H9 (cell line): ENCODE measurements around the gene SPATA46. TPM values are rescaled to one million over a fixed set of nuclear protein-coding genes. Genes with fewer than 3 reads are reported as not detected.

Experiments
- DNase-seq: peaks from one replicate; pipeline ENCODE4 v3.0.0-alpha.2; 2017
- H2AFZ ChIP-seq: one replicate; pipeline ENCODE4 v1.6.1; 2013; ENCODE audit warnings: mild to moderate bottlenecking, low read length, control low read depth, moderate library complexity
- H2AK5ac ChIP-seq: 2 replicates; pipeline ENCODE4 v1.6.1; 2013; ENCODE audit warnings: low read length, control low read depth, mixed read lengths; ENCODE audit not compliant: insufficient read length
- H2BK120ac ChIP-seq: one replicate; pipeline ENCODE4 v1.6.1; 2013; ENCODE audit warnings: low read depth, mild to moderate bottlenecking, low read length, control low read depth, inconsistent platforms; ENCODE audit not compliant: poor library complexity, severe bottlenecking
- H2BK12ac ChIP-seq: 2 replicates; pipeline ENCODE4 v1.6.1; 2013; ENCODE audit warnings: low read length, control low read depth, mixed read lengths, low read depth; ENCODE audit not compliant: insufficient read length
- H2BK15ac ChIP-seq: 2 replicates; pipeline ENCODE4 v1.6.1; 2013; ENCODE audit warnings: low read depth, low read length, control low read depth
- H2BK20ac ChIP-seq: one replicate; pipeline ENCODE4 v1.6.1; 2013; ENCODE audit warnings: low read depth, mild to moderate bottlenecking, low read length, control low read depth, inconsistent platforms; ENCODE audit not compliant: poor library complexity, severe bottlenecking
- H2BK5ac ChIP-seq: 2 replicates; pipeline ENCODE4 v1.6.1; 2013; ENCODE audit warnings: low read length, control low read depth, mixed read lengths; ENCODE audit not compliant: insufficient read length
- H3K14ac ChIP-seq: 2 replicates; pipeline ENCODE4 v1.6.1; 2013; ENCODE audit warnings: low read length, control low read depth; ENCODE audit not compliant: insufficient read depth
- H3K18ac ChIP-seq: 2 replicates; pipeline ENCODE4 v1.6.1; 2013; ENCODE audit warnings: low read depth, mild to moderate bottlenecking, mixed read lengths, low read length, control low read depth; ENCODE audit not compliant: insufficient read length
- H3K23ac ChIP-seq: 2 replicates; pipeline ENCODE4 v1.6.1; 2013; ENCODE audit warnings: low read length, control low read depth, mixed read lengths, low read depth; ENCODE audit not compliant: insufficient read length
- H3K23me2 ChIP-seq: 2 replicates; pipeline ENCODE4 v1.6.1; 2013; ENCODE audit warnings: low read depth, mild to moderate bottlenecking, mixed read lengths, low read length, control low read depth; ENCODE audit not compliant: insufficient read length, poor library complexity, severe bottlenecking
- H3K27ac ChIP-seq: 2 replicates; pipeline ENCODE4 v1.5.1; 2013; ENCODE audit warnings: low read length, control low read depth, mixed read lengths, low read depth; ENCODE audit not compliant: insufficient read length
- H3K27me3 ChIP-seq: 2 replicates; pipeline ENCODE4 v1.6.1; 2013; ENCODE audit warnings: low read length, control low read depth, inconsistent platforms; ENCODE audit not compliant: insufficient read depth
- H3K4ac ChIP-seq: 2 replicates; pipeline ENCODE4 v1.6.1; 2013; ENCODE audit warnings: low read depth, mild to moderate bottlenecking, control low read depth, inconsistent platforms, low read length, moderate library complexity
- H3K4me1 ChIP-seq: 2 replicates; pipeline ENCODE4 v1.6.1; 2013; ENCODE audit warnings: low read length, control low read depth, inconsistent platforms; ENCODE audit not compliant: insufficient read depth
- H3K4me2 ChIP-seq: 2 replicates; pipeline ENCODE4 v1.6.1; 2013; ENCODE audit warnings: low read length, control low read depth, mixed read lengths; ENCODE audit not compliant: insufficient read length, insufficient read depth
- H3K56ac ChIP-seq: 2 replicates; pipeline ENCODE4 v1.6.1; 2013; ENCODE audit warnings: low read depth, mild to moderate bottlenecking, mixed read lengths, low read length, control low read depth; ENCODE audit not compliant: insufficient read length
- H3K79me1 ChIP-seq: 2 replicates; pipeline ENCODE4 v1.6.1; 2013; ENCODE audit warnings: low read depth, mild to moderate bottlenecking, moderate library complexity, low read length, control low read depth, inconsistent platforms; ENCODE audit not compliant: insufficient read depth, poor library complexity, severe bottlenecking
- H3K79me2 ChIP-seq: 2 replicates; pipeline ENCODE4 v1.6.1; 2013; ENCODE audit warnings: low read length, control low read depth, inconsistent platforms; ENCODE audit not compliant: insufficient read depth
- H3K9ac ChIP-seq: 2 replicates; pipeline ENCODE4 v1.6.1; 2013; ENCODE audit warnings: low read length, control low read depth, mixed read lengths; ENCODE audit not compliant: insufficient read length; ENCODE audit errors: extremely low read depth
- H3K9me3 ChIP-seq: one replicate; pipeline ENCODE4 v1.6.1; 2013; ENCODE audit warnings: low read depth, low read length, inconsistent platforms; ENCODE audit not compliant: control insufficient read depth
- H3T11ph ChIP-seq: one replicate; pipeline ENCODE4 v1.6.1; 2013; ENCODE audit warnings: mild to moderate bottlenecking, low read length, control low read depth, inconsistent platforms
- H4K20me1 ChIP-seq: one replicate; pipeline ENCODE4 v1.6.1; 2013; ENCODE audit not compliant: control insufficient read depth, insufficient read length, insufficient read depth
- H4K5ac ChIP-seq: 2 replicates; pipeline ENCODE4 v1.6.1; 2013; ENCODE audit warnings: low read depth, mild to moderate bottlenecking, mixed read lengths, low read length, control low read depth; ENCODE audit not compliant: insufficient read length
- H4K8ac ChIP-seq: replicated peaks from 2 replicates; pipeline ENCODE4 v1.6.1; 2013; ENCODE audit warnings: low read length, control low read depth, mixed read lengths, low read depth; ENCODE audit not compliant: insufficient read length
- H4K91ac ChIP-seq: 2 replicates; pipeline ENCODE4 v1.6.1; 2013; ENCODE audit warnings: low read depth, mild to moderate bottlenecking, moderate library complexity, mixed read lengths, low read length, control low read depth; ENCODE audit not compliant: insufficient read length
- H3K27ac Mint-ChIP-seq, 3 experiments: 2 replicates in 2 of 3; 3 replicates in 1 of 3; pipeline ENCODE4 v1.8.0; 2020 to 2021; ENCODE audit warnings: mixed read lengths in 3 of 3, mild to moderate bottlenecking in 1 of 3, moderate library complexity in 1 of 3
- H3K27me3 Mint-ChIP-seq: 2 replicates; pipeline ENCODE4 v1.8.0; 2021; ENCODE audit warnings: low read depth, mild to moderate bottlenecking, moderate library complexity, mixed read lengths
- H3K36me3 Mint-ChIP-seq, 3 experiments: 2 replicates in 2 of 3; 3 replicates in 1 of 3; pipeline ENCODE4 v1.8.0; 2020 to 2021; ENCODE audit warnings: low read depth in 3 of 3, mixed read lengths in 3 of 3; ENCODE audit not compliant: insufficient read depth in 1 of 3
- H3K4me1 Mint-ChIP-seq, 2 experiments: 2 replicates each; pipeline ENCODE4 v1.8.0; 2020; ENCODE audit warnings: mixed read lengths in 2 of 2
- H3K4me3 Mint-ChIP-seq, 2 experiments: 2 replicates in 1 of 2; 3 replicates in 1 of 2; pipeline ENCODE4 v1.8.0; 2020 to 2021; ENCODE audit warnings: mild to moderate bottlenecking in 2 of 2, mixed read lengths in 2 of 2, moderate library complexity in 1 of 2
- H3K9me3 Mint-ChIP-seq, 2 experiments: 2 replicates in 1 of 2; 3 replicates in 1 of 2; pipeline ENCODE4 v1.8.0; 2020; ENCODE audit warnings: mild to moderate bottlenecking in 2 of 2, mixed read lengths in 2 of 2, moderate library complexity in 1 of 2
- WGBS: extraction: QIAGEN DNeasy Blood & Tissue Kit; methylation state at CpG from one replicate; pipeline ENCODE4 v1.1.7; 2013; ENCODE audit warnings: missing lambda C conversion rate, low lambda C conversion rate, mixed read lengths; ENCODE audit not compliant: insufficient read length; ENCODE audit errors: extremely low coverage; 5-methylcytosine and 5-hydroxymethylcytosine counted together
- total RNA-seq: library from RNA; stranded (reverse); gene quantifications from 2 replicates; pipeline ENCODE4 v1.2.1, GENCODE V29; 2021
- TF ChIP-seq, protein P1 (sequence below): fragments of 200-600 bp; sonication (generic); conservative IDR thresholded peaks from 3 replicates; pipeline ENCODE4 v1.8.0; 2021; ENCODE audit warnings: antibody characterized with exemption, mild to moderate bottlenecking

SPATA46 gene
- total RNA-seq, 1 experiment from 2014 or later: not detected

DNA sequence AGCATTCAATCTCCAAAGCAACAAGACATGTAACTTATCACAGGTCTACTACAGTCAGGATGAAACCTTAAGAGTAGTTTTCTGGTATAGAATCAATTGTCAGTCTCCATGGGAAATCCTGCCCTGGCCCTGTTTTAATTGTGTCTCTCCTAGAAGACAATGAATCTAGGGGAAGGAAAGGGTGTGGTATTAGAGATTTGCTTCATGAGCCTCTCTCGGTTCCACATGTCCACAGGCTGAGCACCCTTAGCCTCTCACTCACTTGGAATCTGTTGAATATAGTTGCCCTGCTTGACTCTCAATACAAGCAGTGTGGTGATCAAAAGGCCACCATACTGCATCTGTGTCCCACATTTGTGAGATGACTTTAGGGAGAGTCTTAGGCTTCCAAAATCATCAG, 17.7 kb downstream of the SPATA46 start:
- Histone ChIP-seq H2BK20ac (no peak overlapping the region), H3K18ac (no peak overlapping the region), H3K9ac (no peak overlapping the region), H3K79me1 (no peaks in the 10 kb centered on the region), H4K91ac (no peak overlapping the region), H4K20me1 (no peaks in the 10 kb centered on the region), H2BK120ac (no peak overlapping the region), H3K56ac (no peak overlapping the region), H3K27ac (no peak overlapping the region), H2AK5ac (no peak overlapping the region), H3K14ac (no peak overlapping the region), H4K8ac (no peak overlapping the region), H3K4me1 (no peaks in the 10 kb centered on the region), H2BK12ac (no peak overlapping the region), H3K9me3 (no peaks in the 10 kb centered on the region), H4K5ac (no peak overlapping the region), H3K79me2 (no peaks in the 10 kb centered on the region), H2BK5ac (no peak overlapping the region), H3K23me2 (no peaks in the 10 kb centered on the region), H2AFZ (no peak overlapping the region), H3K23ac (no peak overlapping the region), H3T11ph (no peak overlapping the region), H3K4me2 (no peak overlapping the region), H2BK15ac (no peak overlapping the region), H3K27me3 (no peaks in the 10 kb centered on the region), H3K4ac (no peak overlapping the region)
- H3K9me3 Mint-ChIP-seq: no peaks in the 10 kb centered on the region
- H3K36me3 Mint-ChIP-seq: peaks cover 7 to 10% (median 9%) of the 10 kb centered on the region in 3 experiments; a peak in 5 of 7 replicates
- TF ChIP-seq, protein P1, sequence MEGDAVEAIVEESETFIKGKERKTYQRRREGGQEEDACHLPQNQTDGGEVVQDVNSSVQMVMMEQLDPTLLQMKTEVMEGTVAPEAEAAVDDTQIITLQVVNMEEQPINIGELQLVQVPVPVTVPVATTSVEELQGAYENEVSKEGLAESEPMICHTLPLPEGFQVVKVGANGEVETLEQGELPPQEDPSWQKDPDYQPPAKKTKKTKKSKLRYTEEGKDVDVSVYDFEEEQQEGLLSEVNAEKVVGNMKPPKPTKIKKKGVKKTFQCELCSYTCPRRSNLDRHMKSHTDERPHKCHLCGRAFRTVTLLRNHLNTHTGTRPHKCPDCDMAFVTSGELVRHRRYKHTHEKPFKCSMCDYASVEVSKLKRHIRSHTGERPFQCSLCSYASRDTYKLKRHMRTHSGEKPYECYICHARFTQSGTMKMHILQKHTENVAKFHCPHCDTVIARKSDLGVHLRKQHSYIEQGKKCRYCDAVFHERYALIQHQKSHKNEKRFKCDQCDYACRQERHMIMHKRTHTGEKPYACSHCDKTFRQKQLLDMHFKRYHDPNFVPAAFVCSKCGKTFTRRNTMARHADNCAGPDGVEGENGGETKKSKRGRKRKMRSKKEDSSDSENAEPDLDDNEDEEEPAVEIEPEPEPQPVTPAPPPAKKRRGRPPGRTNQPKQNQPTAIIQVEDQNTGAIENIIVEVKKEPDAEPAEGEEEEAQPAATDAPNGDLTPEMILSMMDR: no peak
- peaks cover 3 to 7% of the 10 kb centered on the region in 2 experiments; a peak in 3 of 4 replicates for H3K4me1 Mint-ChIP-seq
- DNase-seq: no peak
- no peaks in the 10 kb centered on the region for H3K27me3 Mint-ChIP-seq
- WGBS: no CpG with 5 or more reads among the region's 1 CpG
- no peak overlapping the region for H3K27ac Mint-ChIP-seq
- no peak overlapping the region for H3K4me3 Mint-ChIP-seq
